Left lung (tissue), 10 donors: ENCODE data around the gene MCOLN2. TPM values are rescaled to one million over a fixed set of nuclear protein-coding genes. Genes with fewer than 3 reads are reported as not detected.
A peak's percentile ranks its signal among the peaks of the same experiment; 100 is the strongest.

ENCODE experiments used
- ATAC-seq: fragments of 200-7000 bp; cut with Tn5 transposase; one replicate; pipeline ENCODE4 v1.9.1; 2020; ENCODE audit warnings: moderate library complexity
- DNase-seq, 4 donors: peaks; one replicate each; pipeline ENCODE4 v3.0.0-alpha.2; 2013 to 2020
- H3K27ac ChIP-seq, 2 donors: fragments of 200-600 bp; sonication (generic) in 1 of 2; one replicate each; pipeline versions ENCODE4 v1.5.0 to v1.8.0; 2020 to 2021
- H3K27me3 ChIP-seq, 2 donors: fragments of 200-600 bp; sonication (generic) in 1 of 2; one replicate each; pipeline versions ENCODE4 v1.5.0 to v1.8.0; 2020 to 2021
- H3K36me3 ChIP-seq, 2 donors: fragments of 200-600 bp; sonication (generic) in 1 of 2; one replicate each; pipeline versions ENCODE4 v1.5.0 to v1.8.0; 2020 to 2021
- H3K4me1 ChIP-seq, 2 donors: fragments of 200-600 bp; one replicate each; pipeline ENCODE4 v1.8.0; 2021
- H3K4me3 ChIP-seq, 2 donors: fragments of 200-600 bp; sonication (generic) in 1 of 2; one replicate each; pipeline versions ENCODE4 v1.5.0 to v1.8.0; 2020 to 2021; ENCODE audit warnings: mild to moderate bottlenecking in 1 of 2
- H3K9me3 ChIP-seq, 2 donors: fragments of 200-600 bp; sonication (generic) in 1 of 2; one replicate each; pipeline versions ENCODE4 v1.5.0 to v1.8.0; 2020 to 2021
- intact Hi-C, 2 donors: fragments of 100-400 bp; cut with DNase I; formaldehyde crosslinking; loops; one replicate each; pipeline versions ENCODE4 v1.11.2 to v1.14.2; 2022
- polyA plus RNA-seq, 6 donors: library from polyadenylated mRNA; unstranded; fragments of 120-200 nt; gene quantifications; one replicate each; pipeline ENCODE4 v1.2.1, GENCODE V29; 2013; ENCODE audit not compliant: insufficient read length in 6 of 6
- total RNA-seq, 2 donors: library from RNA; stranded (reverse); fragmentation: NEBNext Ultra II Directional; extraction: Animal tissue kit (Norgen Biotek cat#: 25700); gene quantifications; one replicate each; pipeline ENCODE4 v1.2.1, GENCODE V29; 2021
- TF ChIP-seq, protein P1 (sequence below), 2 donors: fragments of 200-600 bp; sonication (generic) in 1 of 2; IDR thresholded peaks; one replicate each; pipeline versions ENCODE4 v1.5.0 to v1.8.0; 2021; ENCODE audit warnings: antibody characterized with exemption in 2 of 2
- donor health status: DM: no; HTN: yes; CAD: no.
- donor health status: DM: no; HTN: no; CAD: no.

Gene MCOLN2
- total and polyA plus RNA-seq, 8 donors = 2.8 to 5.9 (median 3.8) TPM

DNA sequence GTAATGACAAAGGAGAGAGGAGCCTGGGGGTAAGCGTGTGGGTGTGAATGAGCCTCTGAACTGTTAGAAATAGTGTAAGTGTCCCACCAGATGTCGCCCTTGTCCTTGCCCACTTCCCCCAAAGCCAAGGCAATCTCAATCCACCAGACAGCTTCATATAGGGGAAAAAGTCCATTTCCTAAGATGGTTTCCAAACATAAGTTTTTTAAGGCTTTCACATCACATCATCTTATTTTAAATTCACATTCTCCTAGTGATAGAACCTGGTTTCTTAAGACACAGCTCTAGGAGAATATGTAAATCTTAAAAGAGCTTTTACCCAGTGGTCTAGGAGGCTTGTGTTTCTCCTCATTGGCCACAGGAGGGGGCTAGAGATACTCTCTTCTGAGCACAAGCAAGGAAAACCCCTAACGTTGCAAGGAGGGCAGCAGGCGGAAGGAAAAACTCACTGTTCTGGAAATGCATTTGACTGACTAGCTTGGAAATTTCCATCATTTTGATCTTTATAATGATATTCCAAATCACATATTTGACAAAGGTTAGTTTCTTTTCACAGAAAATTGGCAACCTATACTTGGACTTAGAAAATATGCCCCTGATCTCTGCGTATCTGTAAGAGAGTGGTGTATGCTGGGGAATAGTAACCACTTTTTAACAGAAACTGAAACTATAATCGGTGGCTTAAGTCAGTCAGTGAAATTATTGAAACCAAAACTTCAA, 52.0 kb downstream of the MCOLN2 start:
- intact Hi-C loops = loop anchor here in 1 of 2 donors (10.0 kb wide), 1 partner anchor 130 kb away; no protein-coding TSS in a partner anchor
- ATAC-seq (peak; percentile 99), DNase-seq (peak in 3 of 4 donors; percentile 64 to 95 (median 91))
- H3K4me3 ChIP-seq = peak overlapping the region; percentile 17 to 42
- peaks cover 2 to 14% of the 10 kb centered on the region in 2 donors for H3K4me1 ChIP-seq
- H3K9me3 ChIP-seq = peaks cover 0 to 5% of the 10 kb centered on the region in 2 donors
- TF ChIP-seq, protein P1, sequence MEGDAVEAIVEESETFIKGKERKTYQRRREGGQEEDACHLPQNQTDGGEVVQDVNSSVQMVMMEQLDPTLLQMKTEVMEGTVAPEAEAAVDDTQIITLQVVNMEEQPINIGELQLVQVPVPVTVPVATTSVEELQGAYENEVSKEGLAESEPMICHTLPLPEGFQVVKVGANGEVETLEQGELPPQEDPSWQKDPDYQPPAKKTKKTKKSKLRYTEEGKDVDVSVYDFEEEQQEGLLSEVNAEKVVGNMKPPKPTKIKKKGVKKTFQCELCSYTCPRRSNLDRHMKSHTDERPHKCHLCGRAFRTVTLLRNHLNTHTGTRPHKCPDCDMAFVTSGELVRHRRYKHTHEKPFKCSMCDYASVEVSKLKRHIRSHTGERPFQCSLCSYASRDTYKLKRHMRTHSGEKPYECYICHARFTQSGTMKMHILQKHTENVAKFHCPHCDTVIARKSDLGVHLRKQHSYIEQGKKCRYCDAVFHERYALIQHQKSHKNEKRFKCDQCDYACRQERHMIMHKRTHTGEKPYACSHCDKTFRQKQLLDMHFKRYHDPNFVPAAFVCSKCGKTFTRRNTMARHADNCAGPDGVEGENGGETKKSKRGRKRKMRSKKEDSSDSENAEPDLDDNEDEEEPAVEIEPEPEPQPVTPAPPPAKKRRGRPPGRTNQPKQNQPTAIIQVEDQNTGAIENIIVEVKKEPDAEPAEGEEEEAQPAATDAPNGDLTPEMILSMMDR (IDR thresholded peaks at IDR 0.05) = peak; percentile 89 to 96
- peak overlapping the region; percentile 65 to 81 for H3K27ac ChIP-seq
- H3K36me3 ChIP-seq = no peaks in the 10 kb centered on the region
- no peaks in the 10 kb centered on the region for H3K27me3 ChIP-seq

DNA sequence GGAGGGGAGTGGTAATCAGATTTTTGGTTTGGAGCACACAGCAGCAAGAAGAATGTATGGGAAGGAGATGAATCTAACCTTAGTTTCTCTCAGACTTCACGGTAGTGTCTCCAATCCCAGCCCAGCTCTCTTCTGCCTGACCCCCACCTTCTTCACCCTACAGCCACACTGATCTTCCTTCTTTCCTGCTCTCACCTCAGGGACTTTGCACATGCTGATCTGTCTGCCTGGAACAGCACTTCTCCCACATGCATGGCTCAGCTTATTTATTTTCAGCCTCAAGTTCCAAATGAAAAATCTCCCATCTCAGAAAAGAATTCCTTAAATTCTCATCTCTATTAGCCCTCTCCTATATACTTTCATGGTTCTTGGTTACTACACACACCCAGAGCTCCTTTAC, 55.1 kb downstream of the MCOLN2 start:
- Histone ChIP-seq H3K27ac (no peak overlapping the region), H3K27me3 (no peaks in the 10 kb centered on the region), H3K9me3 (no peaks in the 10 kb centered on the region), H3K36me3 (no peaks in the 10 kb centered on the region), H3K4me1 (peaks cover 2 to 14% of the 10 kb centered on the region in 2 donors), H3K4me3 (no peak overlapping the region)
- DNase-seq (no peak), ATAC-seq (no peak)
- TF ChIP-seq, protein P1 (IDR thresholded peaks at IDR 0.05) = no peak
- intact Hi-C loops = loop anchor here in 1 of 2 donors (10.0 kb wide), 1 partner anchor 133 kb away; no protein-coding TSS in a partner anchor

DNA sequence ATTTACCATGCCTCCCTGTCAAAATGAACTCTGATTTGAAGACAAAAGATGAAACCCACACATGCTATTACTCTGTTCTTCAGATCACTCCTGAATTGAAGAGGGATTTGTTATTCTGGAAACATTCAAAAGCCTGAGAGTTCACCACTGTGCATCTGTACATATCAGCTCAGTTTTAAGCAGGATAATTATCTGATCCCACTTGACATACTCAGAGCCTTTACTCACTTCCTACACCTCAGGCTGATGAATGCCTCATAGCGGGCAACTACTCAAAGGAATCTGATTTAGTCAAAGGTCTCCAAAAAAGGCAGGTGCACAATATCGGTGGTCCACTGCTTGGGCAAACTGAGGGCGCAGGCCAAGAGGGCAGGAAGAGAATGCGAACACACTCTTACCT, 56.4 kb downstream of the MCOLN2 start:
- Histone ChIP-seq H3K4me1 (peaks cover 0 to 6% of the 10 kb centered on the region in 2 donors), H3K27ac (no peak overlapping the region), H3K27me3 (no peaks in the 10 kb centered on the region), H3K4me3 (no peak overlapping the region), H3K9me3 (no peaks in the 10 kb centered on the region), H3K36me3 (no peaks in the 10 kb centered on the region)
- no peak for DNase-seq
- ATAC-seq = no peak
- TF ChIP-seq, protein P1 (IDR thresholded peaks at IDR 0.05) = no peak
- intact Hi-C loops = loop anchor here in 1 of 2 donors (10.0 kb wide), 1 partner anchor 134 kb away; no protein-coding TSS in a partner anchor

DNA sequence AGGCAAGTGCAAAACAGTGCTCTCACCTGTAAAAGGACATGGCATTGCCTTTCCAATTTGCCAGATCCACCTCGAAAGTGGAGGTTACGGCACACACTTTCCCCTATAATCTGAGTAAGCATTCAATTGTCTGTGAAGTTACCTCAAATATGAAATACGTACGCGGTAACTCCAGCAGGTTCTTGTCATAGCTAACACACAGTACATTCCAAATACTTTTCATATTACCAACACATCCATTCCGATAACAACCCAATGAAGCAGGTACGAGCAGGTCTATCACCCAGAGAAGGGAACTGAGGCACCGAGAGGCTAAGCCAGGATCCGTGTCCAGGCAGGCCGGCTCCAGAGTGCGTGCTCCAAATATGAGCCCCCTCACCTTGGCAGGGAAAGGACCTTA, 57.2 kb downstream of the MCOLN2 start:
- Histone ChIP-seq H3K27me3 (no peaks in the 10 kb centered on the region), H3K36me3 (no peaks in the 10 kb centered on the region), H3K9me3 (no peaks in the 10 kb centered on the region), H3K27ac (no peak overlapping the region), H3K4me3 (no peak overlapping the region), H3K4me1 (peaks cover 0 to 2% of the 10 kb centered on the region in 2 donors)
- TF ChIP-seq, protein P1 (IDR thresholded peaks at IDR 0.05) = no peak
- ATAC-seq (no peak), DNase-seq (no peak)
- intact Hi-C loops = loop anchor here in 1 of 2 donors (10.0 kb wide), 1 partner anchor 135 kb away; no protein-coding TSS in a partner anchor

DNA sequence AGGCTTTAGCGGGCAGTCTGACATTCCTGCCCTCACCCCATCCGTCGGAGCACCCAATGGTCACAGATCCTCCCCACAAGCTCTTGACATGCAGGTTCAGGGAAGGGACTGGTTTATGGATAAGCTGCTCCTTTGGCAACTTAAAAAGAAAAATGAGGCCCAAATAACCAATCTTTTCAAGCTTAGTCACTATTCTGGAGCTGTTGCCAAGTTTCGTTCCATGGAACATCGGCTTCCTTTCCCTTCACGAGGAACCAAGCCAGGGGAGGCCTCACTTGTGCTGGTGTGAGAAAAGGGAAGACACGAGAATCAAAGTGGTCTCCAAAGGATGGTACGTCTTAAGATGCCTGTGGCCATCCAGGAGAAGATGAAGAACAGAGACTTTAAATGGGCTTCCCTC, 57.8 kb downstream of the MCOLN2 start:
- no peak for DNase-seq
- Histone ChIP-seq H3K27me3 (no peaks in the 10 kb centered on the region), H3K4me3 (no peak overlapping the region), H3K27ac (no peak overlapping the region), H3K9me3 (no peaks in the 10 kb centered on the region), H3K4me1 (no peaks in the 10 kb centered on the region), H3K36me3 (no peaks in the 10 kb centered on the region)
- intact Hi-C loops = no loop called here
- TF ChIP-seq, protein P1 (IDR thresholded peaks at IDR 0.05) = no peak
- ATAC-seq = no peak
